Thyroid gland (tissue), 4 donors: ENCODE measurements around the gene KHNYN.

Source experiments
- CTCF ChIP-seq, 6 experiments: fragments of 200-600 bp in 3 of 6; fragments of 450-650 bp in 3 of 6; sonication (generic) in 3 of 6; IDR thresholded peaks; one replicate each; pipeline ENCODE4 v1.5.1; 2016 to 2019; ENCODE audit warnings: antibody characterized with exemption in 6 of 6, mild to moderate bottlenecking in 2 of 6, inconsistent platforms in 1 of 6, moderate library complexity in 1 of 6
- POLR2A ChIP-seq, 2 donors: fragments of 450-650 bp; IDR thresholded peaks; one replicate each; pipeline ENCODE4 v1.6.1; 2017; ENCODE audit warnings: antibody characterized with exemption in 2 of 2, mild to moderate bottlenecking in 2 of 2, moderate library complexity in 1 of 2

- TF ChIP-seq CTCF (IDR thresholded peaks at IDR 0.05) (no peak), POLR2A (IDR thresholded peaks at IDR 0.05) (no peak)
Measured at GRCh38 chr14:24425704-24426103, 4.0 kb upstream of the KHNYN start.
